ENCODE measurements around the gene KLK10.
"Not testable (repeated sequence)": the region's sequence is repeated elsewhere in the genome, so short reads cannot be mapped to it uniquely, and the experiment has no call there.

Gene KLK10

GRCh38 chr19:51000981-51001380 is 18.5 kb downstream of the KLK10 start:
- no peak for DNase-seq

GRCh38 chr19:51000426-51000825 is 19.1 kb downstream of the KLK10 start:
- no peak for DNase-seq

- DNase-seq, result no peak
Observed at GRCh38 chr19:50998686-50999085, 20.8 kb downstream of the KLK10 start.

GRCh38 chr19:50998061-50998460 is 21.4 kb downstream of the KLK10 start:
- no peak for DNase-seq

GRCh38 chr19:50994129-50994528 is 25.4 kb downstream of the KLK10 start:
- no peak for DNase-seq

GRCh38 chr19:50992666-50993035 is 26.9 kb downstream of the KLK10 start:
- DNase-seq, result no peak

- not testable (repeated sequence) for DNase-seq
Observed at GRCh38 chr19:50984416-50984815, 35.1 kb downstream of the KLK10 start.

GRCh38 chr19:50983625-50984292 is 35.8 kb downstream of the KLK10 start, which contains the start of gene KLK7:
TSS of gene KLK7 (minus strand) at chr19:50983917. CDS start at chr19:50982399, 1,518 bp downstream.
- DNase-seq, result no peak

GRCh38 chr19:50982186-50982585 is 37.3 kb downstream of the KLK10 start:
- DNase-seq, result no peak

GRCh38 chr19:50981587-50982146 is 37.8 kb downstream of the KLK10 start:
- DNase-seq, result no peak

- no peak for DNase-seq
Observed at GRCh38 chr19:50980208-50980607, 39.3 kb downstream of the KLK10 start.

GRCh38 chr19:50979758-50980157 is 39.8 kb downstream of the KLK10 start:
- DNase-seq, result no peak

- no peak for DNase-seq
Observed at GRCh38 chr19:50978772-50979390, 40.6 kb downstream of the KLK10 start.

GRCh38 chr19:50977626-50978025 is 41.9 kb downstream of the KLK10 start:
- no peak for DNase-seq

- DNase-seq, result no peak
Observed at GRCh38 chr19:50975766-50976165, 43.7 kb downstream of the KLK10 start.

GRCh38 chr19:50974702-50975556 is 44.6 kb downstream of the KLK10 start:
- no peak for DNase-seq

- no peak for DNase-seq
Observed at GRCh38 chr19:50972795-50973376, 46.6 kb downstream of the KLK10 start.

- DNase-seq, result not testable (repeated sequence)
Observed at GRCh38 chr19:50969810-50970209, 49.7 kb downstream of the KLK10 start.

- DNase-seq, result no peak
Observed at GRCh38 chr19:50969413-50969760, 50.1 kb downstream of the KLK10 start, which contains the start of gene KLK6. TSS of gene KLK6 (minus strand) at chr19:50969591. CDS start at chr19:50968104, 1,487 bp downstream.

GRCh38 chr19:50968716-50969412 is 50.6 kb downstream of the KLK10 start:
- no peak for DNase-seq

- no peak for DNase-seq
Observed at GRCh38 chr19:50967929-50968715, 51.4 kb downstream of the KLK10 start.

- no peak for DNase-seq
Observed at GRCh38 chr19:50964266-50964665, 55.2 kb downstream of the KLK10 start.

All from stimulated activated CD4-positive, alpha-beta T cell treated with anti-CD3 and anti-CD28 coated beads, Interleukin-2, amount 100 ng/mL, for 24 hours (primary cell).